H4 (cell line): Measurements from ENCODE around the gene PLA2G2F. TPM values are rescaled to one million over a fixed set of nuclear protein-coding genes. Genes with fewer than 3 reads are reported as not detected.

ENCODE experiments used
- DNase-seq: peaks from one replicate; pipeline ENCODE4 v3.0.0-alpha.2; 2015; ENCODE audit warnings: low spot score
- total RNA-seq: library from RNA; depleted of rRNA; stranded (reverse); fragments of >200 nt; shearing (Covaris generic); gene quantifications from 2 replicates; pipeline ENCODE4 v1.2.3, GENCODE V29; 2014

Gene PLA2G2F
- total RNA-seq, 1 experiment from 2014 or later, result not detected

DNA sequence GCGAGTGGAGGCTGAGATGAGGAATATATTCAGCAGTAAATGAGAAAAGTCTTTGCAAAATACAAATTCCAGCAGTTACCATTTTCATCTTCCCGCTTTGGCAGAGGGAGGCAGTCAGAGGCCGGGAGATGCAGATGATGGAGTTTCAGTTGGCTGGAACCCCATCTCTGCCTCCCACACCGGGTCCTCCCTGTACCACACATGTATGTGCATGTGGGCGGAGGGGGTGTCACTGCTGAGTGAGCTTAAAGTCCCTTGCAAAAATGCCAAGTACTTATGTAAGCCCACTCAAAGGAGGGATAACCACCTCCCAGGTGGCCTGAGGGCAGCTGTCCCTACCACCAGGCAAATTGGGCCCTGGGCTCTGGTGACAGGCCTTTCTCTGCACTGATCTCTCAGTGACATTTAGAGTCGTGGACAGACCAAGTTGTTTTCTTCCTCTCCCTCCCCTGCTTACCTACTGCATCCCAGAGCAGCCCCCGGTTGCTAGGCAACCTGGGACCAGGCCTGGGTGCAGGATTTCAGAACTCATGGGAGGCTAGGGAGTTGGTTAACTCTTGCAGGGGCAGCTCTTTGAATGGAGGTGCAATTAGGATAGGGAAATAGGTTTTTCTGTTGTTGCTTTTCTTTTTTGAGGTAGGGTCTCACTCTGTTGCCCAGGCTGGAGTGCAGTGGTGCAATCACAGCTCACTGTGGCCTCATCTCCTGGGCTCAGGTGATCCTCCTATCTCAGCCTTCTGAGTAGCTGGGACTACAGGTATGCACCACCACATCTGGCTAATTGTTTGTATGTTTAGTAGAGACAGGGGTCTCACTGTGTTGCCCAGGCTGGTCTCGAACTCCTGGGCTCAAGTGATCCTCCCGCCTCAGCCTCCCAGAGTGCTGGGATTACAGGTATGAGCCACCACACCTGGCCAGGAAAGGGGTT lies 29.7 kb downstream of the PLA2G2F start:
- DNase-seq, result no peak

DNA sequence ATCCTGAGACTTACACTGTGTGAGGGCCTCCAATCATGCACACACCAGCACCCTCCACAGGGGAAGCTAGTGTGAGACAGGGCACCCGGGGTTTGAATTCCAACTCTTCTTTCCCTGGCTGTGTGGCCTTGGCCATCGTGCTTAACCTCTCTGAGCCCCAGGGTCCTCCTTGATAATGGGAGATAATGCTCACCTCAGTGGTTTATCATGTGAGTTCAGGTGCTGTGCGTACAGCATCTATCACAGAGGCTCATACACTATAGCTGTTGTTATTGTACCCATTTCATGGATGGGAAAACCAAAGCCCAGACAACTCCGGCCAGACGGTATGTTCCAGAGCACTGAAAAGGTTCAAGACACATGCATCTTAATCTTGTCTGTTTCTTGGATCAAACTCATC lies 30.8 kb downstream of the PLA2G2F start:
- DNase-seq, result no peak

DNA sequence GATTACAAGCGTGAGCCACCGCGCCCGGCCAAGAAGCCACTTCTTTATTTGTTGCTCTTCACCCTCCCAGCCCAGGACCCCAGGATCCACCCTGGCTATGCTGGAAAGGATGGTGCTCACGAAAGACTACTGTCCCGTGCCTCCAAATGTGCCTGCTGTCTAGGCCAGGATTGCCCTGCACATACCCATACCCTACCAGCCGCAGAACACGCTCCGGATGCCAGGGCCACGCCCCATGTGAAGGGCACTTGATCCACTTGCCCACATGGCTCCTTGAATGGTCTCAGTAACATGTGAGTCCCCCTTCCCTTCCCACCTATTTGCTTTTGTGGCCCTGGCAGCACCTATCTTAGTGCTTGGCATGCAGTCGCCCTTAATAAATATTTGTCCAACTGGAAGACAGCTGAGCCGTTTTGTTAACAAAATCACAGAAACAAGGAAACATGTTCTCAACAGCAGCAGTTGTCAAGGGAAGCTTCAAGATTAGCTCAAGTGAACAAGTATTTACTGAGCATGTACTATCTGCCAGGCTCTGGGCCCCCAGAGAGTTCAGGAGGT lies 33.0 kb downstream of the PLA2G2F start:
- DNase-seq, result no peak

DNA sequence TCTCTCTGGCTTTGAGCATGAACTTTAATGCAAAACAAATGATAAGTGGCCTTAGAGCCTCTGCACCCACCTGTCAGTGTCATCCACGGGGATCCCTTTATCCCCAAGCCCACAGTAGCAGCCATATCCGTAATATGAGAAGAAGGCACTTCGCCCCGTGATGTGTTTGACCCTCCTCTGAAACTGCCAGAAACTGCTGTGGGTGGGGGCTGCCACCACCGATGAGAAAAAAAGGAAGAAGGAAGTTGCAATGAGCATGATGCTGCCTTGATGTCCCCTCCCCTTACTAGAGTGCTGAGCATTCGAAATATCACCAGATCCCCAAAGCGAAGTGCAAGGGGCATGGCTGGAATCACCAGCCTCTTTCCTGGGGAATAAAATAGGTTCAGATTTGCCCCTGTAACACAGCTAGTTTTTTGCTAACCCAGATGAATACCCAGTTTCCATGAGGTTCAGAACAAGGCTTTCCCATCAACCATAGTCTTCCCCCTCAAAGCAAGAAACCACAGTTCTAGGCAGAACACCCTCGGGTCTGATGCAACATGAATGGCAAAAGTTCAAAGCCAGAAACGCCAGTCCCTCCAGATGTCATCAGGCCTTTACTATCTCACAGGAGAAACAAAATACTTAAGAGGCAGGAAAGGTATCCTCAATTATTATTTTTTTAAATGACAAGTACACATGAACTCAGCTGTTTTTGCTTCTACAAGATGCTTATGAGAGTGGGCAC lies 36.0 kb downstream of the PLA2G2F start:
- DNase-seq, result no peak

DNA sequence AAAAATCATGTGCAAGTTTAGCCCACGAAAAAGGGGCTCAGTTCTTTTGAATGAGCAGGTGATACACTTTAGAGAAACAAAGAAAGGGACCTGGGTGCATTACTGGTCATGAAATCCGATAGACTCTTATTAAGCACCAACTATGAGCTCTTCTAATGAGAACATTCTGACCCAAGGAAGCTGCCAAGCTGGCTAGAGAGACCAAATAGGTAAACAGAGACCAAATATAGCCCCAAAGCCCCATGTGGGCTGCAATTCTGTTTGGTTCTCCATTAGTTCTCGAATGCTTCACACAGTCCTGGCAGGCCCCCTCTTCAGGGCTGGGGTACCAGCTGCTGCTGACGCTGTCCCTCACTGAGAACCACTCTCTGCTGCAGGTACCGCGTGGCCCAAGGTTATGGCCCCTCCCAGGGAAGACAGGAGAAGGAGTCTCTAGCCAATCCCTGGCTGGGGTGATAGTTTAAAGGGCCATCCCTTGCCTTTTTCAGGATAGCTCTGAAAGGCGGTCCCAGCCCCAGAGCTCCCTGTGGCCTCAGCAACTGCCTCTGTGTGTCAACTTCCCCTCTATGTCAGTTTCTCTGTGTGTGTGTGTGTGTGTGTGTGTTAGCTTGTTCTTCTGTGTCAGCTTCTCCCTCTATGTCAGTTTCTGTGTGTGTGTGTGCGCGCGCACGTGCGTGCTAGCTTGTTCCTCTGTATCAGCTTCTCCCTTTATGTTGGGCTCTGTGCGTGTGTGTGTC lies 39.7 kb downstream of the PLA2G2F start:
- no peak for DNase-seq

DNA sequence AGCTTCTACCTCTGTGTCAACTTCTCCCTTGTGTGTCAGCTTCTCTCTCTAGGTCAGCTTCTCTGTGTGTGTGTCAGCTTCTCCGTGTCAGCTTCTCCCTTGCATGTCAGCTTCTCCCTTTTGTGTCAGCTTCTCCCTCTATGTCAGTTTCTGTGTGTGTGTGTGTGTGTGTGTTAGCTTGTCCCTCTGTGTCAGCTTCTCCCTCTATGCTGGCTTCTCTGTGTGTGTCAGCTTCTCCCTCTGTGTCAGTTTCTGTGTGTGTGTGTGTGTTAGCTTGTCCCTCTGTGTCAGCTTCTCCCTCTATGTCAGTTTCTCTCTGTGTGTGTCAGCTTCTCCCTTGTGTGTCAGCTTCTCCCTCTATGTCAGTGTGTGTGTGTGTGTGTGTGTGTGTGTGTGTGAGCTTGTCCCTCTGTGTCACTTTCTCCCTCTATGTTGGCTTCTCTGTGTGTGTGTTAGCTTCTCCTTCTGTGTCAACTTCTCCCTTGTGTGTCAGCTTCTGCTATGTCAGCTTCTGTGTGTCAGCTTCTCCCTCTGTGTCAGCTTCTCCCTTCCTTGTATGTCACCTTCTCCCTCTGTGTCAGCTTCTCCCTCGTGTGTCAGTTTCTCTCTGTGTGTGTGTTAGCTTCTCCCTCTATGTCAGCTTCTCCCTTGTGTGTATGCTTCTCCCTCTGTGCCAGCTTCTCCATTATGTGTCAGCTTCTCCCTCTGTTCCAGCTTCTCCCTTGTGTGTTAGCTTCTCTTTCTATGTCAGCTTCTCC lies 40.4 kb downstream of the PLA2G2F start:
- DNase-seq, result no peak

DNA sequence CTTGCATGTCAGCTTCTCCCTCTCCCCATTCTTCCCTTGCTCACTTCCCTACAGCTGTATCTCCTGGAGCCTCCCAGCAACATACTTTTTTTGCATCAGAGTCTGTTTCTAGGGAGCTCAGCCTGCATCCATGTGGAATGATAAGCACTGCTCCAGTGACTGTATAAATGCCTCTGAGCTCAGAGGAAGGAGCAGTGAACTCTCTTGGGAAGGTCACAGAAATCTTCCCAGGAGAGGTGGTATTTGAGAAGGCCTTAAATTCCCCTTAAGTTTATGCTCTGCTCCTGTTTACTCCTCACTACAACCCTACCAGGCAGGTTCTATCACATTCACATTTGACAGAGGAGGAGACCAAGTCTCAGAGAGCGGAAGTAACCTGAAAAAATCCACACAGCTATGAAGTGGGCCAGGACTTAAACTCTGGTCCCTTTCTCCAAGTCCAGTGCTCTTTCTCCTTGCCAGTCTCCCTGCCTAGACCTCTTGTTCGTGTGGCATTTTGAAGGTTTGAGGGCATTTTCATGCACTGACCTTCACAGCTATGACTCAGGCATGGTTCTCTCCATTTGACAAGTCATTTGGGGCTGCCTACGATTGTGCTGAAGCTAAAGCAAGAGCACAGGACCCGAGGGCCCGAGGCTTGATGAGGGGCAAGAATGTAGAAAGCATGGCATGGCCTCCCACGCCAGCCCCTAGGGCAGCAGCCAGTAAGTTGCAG lies 41.2 kb downstream of the PLA2G2F start:
- no peak for DNase-seq

DNA sequence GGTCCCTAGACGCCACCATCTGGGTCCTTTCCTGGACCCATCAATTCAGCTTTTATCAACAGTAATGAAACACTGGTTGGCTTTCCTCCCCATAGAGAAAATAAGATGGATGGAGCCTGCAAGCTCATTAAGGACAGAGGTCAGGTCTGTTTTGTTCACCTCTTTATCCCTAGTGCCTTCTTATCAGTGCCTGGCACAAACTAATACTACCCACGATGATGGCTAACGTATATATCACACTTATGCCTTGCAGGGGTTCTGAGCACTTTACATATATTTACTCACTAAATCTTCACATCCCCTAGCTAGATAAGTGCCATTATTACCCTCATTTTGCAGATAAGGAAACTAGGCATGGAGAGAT lies 41.7 kb downstream of the PLA2G2F start:
- no peak for DNase-seq

DNA sequence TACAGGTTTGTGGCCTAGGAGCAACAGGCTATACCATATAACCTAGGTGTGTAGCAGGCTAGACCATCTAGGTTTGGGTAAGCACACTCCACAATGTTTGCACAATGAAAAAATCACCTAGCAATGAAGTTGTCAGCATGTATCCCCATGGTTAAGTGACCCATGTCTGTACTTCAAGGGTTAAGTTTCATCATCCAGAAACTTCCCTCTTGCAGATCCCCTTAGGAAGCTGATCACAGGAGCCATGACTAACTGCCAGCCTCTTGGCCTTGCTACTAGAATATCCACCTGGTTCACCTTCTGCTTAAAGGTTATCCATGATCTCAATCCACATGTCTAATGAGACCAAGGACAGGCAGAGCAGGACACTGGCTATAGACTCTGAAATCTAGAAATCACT lies 43.3 kb downstream of the PLA2G2F start:
- no peak for DNase-seq

DNA sequence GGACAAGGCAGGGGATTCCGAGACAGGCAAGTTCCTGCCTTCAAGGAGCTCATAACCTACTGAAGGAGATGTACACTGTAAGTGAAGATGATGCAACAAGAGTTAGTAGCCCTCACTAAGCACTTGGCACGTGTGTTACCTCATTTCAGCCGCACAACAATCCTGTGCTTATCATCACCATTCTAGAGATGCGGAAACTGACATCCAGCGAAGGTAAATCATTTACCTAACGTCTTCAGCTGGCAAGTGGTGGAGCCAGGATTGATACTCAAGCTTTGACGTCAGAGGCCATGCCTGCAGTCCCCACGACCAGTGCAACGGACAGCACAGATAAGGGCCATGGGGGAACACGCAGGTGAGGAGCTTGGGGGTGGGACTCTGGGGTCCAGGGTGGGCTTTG lies 43.9 kb downstream of the PLA2G2F start:
- DNase-seq, result no peak

DNA sequence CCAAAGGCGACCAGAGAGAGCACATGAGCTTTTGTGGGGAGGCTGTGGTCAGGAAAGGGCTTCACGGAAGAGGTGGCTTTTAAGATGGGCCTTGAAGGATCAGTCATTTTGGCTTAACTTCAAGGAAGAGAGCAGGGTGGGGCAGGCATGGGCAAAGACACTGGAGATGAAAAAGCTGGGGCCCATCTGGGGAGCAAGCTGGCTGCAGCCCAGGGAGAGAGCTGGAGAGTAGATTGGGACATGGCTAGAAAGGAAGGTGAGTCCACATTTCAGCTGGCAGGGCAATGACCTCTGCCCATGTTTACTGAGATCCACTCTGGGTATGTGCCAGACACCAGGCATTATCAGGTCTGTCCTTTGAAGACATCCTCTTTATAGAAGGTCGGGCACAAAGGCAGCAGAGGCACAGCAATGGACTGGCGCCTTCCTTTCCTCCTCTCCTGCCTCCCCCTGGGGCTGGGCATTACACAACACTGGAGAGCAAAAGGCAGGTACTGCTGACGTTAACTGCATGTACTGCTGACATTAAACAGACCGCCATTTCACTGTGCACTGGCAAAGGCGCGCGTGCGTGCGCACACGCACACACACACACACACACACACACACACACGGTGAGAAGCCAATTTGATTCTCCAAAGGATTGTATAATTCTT lies 44.6 kb downstream of the PLA2G2F start:
- DNase-seq, result no peak

DNA sequence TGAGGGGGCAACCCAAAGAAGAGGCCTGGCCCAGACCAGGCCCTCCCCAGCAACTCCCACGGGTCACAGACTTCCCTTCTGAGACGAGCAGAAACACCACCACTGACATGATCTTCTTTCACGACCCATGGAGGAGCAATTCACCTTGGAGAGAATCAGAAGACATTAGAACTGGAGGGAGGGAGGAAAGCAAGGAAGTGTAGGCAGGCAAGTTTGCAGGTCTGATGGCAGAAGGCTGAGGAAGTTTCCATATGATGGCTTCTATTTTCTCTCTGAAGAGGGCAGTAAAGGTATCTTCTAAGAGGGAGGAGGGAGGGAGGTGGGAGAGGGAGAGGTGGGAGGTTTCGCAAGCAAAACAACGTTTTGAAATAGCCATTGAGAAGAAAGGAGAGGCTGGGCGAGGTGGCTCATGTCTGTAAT lies 45.4 kb downstream of the PLA2G2F start:
- DNase-seq, result peak; percentile 22

DNA sequence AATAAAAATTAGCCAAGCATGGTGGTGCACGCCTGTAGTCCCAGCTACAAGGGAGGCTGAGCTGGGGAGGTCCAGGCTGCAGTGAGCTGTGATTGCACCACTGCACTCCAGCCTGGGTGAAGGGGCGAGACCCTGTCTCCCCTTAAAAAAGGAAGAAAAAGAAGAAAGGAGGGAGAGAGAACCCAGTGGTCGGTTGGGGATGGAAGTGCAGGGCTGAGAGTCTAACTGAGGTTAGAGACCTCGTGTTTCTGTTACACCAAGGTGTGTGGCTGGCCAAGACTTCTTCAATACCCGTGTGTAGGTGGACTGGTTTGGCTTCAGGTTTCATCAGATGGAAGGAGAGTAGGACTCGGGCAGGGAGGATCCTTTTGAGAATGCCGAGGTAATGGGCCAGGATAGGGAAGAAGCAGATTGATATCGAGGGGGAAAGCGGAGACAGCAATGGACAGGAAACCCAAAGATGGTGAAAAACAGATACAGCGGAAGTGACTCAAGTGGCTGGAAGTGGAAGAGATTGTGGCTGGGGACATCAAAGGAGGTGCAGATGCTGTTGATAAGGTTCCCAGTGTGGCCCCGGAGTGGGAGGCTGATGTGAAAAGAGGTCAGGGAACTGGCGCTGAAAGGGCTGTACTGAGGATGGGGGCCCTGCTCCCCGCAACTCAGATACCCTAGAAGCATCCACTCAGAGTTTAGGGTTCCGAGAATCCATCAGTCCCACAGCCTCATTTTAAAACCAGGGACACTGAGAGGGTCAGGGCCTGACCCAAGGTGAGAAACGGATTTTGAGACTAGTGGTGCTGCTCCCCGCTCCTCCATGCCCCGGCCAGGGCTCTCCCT lies 46.1 kb downstream of the PLA2G2F start:
- DNase-seq, result no peak

DNA sequence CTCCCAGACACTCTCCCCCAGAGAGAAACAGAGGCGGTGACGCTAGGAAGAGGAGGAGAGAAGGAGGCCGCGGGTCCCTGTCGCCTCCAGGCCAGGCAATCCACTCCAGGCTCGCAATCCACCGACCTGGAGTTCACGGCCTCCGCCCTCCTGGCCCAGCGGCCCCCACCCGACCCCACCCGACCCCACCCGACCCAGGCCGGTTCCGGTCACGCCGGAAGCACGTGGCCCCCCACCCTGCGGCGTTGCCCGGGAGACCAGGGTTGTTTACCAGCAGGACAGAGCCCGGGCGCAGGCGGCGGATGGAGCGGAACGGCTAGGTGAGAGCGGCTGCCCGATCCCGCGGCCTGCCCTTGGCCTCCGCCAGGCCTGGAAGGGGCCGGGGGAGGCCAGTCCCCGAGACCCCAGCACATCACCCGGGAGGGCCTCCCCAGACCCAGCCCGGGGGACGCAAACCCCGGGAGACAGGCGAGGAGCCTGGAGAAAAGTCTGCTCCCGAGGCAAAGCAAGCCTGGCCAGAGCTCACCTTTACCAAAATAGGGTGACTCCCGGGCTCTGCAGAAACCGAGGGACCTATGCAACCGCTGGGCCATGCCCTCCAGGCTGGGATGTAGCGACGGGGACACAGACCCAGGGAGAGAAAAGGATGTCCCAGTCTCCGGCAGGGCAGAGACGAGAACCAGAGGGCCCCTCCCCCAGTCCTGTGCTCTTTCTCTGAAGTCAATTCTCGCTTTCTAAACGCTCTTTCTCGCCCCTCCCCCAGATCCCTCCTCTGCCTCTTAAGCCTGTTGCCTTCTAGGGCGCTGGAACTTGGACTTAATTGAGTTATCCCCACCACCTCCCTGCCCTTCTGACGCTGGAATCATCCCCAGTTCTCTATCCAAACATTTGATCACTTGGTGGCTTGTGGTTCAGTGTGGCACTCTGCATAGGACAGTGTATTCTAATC lies 47.0 kb downstream of the PLA2G2F start, which contains the start of the genes PLA2G2C and UBXN10:
TSS of gene PLA2G2C (minus strand) at position 685 of the 949 bp plus-strand sequence. CDS start 9,155 bp downstream, outside the sequence.
TSS of gene UBXN10 (plus strand) at position 263 of the 949 bp plus-strand sequence. CDS start 4,466 bp downstream, outside the sequence.
- DNase-seq, result no peak

DNA sequence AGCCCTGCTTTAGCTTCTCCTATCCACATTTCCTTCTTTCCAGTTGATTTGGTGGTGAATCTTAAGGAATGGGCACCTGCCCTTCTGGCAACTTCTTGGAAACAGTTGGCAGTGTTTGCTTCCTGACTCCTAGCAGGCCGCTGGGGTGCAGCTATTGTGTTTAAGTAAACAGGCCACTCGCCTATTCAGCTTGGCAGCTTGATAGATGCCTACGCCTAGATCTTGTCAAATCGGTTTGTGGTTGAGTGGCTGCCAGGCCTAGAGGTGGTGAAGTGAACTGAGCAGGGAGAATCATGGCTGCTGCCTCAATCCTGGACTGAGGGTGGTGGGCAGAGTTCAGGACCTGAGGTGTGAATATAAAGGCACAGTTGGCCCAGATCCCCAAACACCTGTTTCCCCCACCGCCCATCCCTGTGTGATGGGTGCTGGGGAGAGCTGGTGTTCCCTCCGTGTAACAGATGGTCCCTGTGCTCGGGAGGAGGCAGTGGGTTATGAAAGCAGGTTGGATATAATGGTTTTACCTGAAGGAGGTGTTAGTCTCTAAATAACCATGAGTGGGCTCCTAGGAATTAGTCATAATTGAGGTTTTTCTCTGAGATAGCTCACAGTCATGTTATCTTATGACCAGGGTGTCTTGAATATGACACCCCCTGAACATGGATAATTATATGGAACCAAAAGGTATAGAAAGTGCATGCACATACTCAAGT lies 48.1 kb downstream of the PLA2G2F start:
- no peak for DNase-seq

DNA sequence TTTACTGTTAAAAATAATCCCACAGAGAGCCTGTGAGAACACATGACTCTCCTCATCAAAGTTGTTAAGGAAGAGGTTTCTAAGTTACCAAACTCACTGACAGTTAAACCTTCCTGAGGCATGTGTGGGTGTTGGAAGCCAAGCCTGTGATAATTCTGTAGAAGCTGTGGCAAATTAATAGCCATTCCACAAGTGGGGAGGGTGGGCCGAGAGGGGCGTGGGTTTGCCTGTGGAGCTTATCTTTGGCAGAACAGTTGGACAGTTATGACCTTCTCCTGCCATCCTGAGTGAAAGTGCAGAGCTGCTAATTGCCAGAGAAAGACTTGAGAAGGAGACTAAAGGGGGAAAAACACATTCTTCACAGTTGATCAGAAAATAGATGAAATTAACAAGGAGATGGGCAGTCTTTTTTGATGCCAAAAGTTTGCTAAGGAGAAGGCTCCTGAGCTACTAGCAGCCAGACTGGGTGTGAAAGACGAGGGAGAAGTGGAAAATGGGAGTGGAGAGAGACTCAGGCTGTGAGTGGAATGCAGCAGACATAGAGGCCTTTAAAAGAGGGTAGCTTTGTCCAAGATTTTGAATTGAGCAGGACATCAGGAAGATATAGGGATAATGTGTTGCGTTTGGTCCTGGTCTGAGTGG lies 48.8 kb downstream of the PLA2G2F start:
- DNase-seq, result no peak

DNA sequence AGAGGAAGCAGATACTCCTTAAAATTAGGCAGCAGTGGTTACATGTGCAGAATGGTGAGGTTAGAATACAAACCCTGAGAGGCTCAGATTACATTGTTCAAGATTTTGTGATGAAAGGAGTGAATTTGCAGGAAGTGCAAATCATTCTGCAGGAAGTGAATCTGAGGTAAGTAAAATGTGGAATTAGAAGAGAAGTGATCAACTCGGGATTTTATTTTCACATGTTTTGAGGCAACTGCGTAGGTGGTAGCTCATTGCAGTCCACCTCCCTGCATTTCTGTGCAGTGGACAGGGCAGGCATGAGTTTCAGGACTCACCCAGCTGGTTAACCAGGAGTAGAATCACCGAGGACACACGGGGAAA lies 49.3 kb downstream of the PLA2G2F start:
- no peak for DNase-seq
